GM12872 (cell line): ENCODE measurements around the gene FAM114A1.

Experiments used
- TF ChIP-seq, protein P1 (sequence below): IDR thresholded peaks from 3 replicates; pipeline ENCODE4 v1.5.1; 2011; ENCODE audit warnings: low read depth, mild to moderate bottlenecking, low read length, moderate library complexity; ENCODE audit not compliant: insufficient read depth

FAM114A1 gene

DNA sequence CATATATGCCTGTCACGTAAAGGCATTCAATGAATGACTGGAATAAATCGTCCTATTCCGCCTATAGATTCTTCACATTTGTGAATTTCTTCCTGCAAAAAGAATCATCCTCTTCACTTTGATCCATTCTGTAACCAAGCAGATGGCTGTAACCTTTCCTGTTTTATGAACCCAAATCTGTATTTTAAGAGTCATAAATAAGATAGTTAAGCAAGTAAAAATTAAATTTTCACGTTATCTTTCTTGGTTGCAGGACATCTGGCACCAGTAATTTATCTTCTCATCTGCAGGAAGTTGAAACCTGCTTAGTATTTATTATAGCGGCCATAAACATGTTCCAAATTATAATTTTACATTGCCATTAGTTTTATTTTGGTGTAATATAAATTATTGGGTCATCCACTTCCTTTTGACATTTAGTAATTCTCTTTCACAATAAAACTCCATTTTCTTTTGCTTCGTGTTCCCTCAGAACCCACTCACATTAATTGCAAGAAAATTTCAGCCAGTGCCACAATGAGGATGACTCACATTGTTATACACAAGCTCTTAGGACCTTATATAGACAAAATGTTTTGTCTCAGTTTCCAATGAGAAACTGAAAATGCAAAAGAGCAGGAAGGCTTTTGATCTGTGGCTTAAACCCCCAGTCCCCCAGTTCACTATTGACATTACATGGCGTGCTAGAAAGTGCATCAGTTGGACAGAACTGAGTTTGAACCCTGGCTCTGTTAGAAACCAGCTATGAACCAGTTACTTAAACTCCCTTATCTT is 113.5 kb downstream of the FAM114A1 start:
- TF ChIP-seq, protein P1, sequence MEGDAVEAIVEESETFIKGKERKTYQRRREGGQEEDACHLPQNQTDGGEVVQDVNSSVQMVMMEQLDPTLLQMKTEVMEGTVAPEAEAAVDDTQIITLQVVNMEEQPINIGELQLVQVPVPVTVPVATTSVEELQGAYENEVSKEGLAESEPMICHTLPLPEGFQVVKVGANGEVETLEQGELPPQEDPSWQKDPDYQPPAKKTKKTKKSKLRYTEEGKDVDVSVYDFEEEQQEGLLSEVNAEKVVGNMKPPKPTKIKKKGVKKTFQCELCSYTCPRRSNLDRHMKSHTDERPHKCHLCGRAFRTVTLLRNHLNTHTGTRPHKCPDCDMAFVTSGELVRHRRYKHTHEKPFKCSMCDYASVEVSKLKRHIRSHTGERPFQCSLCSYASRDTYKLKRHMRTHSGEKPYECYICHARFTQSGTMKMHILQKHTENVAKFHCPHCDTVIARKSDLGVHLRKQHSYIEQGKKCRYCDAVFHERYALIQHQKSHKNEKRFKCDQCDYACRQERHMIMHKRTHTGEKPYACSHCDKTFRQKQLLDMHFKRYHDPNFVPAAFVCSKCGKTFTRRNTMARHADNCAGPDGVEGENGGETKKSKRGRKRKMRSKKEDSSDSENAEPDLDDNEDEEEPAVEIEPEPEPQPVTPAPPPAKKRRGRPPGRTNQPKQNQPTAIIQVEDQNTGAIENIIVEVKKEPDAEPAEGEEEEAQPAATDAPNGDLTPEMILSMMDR = no peak

DNA sequence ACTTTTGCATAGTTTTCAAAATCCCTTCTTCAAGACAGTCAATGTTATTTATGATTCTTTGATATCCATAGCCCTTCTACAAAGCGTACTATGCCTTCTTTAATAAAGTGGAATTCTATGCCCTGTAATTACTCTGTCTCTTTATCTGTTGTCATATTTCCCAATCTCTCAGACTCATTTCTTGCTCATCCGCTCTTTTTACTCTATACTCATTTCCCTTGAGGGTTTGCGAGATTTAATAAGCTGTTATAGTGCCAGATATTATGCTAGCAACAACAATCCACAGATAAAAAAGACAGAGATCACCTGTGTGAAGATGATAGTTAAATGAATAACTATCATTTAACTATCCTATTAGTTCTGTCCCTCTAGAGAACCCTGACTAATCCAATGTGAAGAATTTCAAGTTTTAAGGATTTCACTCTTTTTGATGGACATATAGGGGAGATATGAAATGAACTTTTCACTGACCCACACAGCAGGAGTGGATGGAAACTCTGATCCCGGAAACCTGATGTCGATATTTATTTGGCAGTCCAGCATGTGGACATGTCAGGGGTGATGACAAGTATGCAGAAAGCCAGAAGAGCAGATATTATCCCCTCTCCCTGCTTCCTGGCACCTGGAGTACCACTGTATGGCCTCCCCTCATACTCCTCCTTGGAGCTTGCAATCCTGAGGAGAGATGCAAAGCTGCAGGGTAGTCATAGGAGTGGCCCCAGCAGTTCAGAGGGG is 114.9 kb downstream of the FAM114A1 start:
- TF ChIP-seq, protein P1 = no peak

DNA sequence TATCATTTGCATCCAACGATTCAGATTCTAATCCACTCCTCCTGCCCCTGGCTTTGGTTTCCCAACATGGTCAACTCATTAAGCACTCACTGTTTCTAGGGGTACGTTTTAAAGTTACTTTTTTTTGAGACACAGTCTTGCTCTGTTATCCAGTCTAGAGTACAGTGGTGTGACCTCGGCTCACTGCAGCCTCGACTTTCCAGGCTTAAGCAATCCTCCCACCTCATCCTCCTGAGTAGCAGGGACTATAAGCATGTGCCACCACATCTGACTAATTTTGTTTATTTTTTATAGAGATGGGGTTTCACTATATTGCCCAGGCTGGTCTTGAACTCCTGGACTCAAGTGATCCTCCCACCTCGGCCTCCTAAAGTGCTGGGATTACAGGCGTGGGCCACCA is 115.7 kb downstream of the FAM114A1 start:
- TF ChIP-seq, protein P1 = no peak

DNA sequence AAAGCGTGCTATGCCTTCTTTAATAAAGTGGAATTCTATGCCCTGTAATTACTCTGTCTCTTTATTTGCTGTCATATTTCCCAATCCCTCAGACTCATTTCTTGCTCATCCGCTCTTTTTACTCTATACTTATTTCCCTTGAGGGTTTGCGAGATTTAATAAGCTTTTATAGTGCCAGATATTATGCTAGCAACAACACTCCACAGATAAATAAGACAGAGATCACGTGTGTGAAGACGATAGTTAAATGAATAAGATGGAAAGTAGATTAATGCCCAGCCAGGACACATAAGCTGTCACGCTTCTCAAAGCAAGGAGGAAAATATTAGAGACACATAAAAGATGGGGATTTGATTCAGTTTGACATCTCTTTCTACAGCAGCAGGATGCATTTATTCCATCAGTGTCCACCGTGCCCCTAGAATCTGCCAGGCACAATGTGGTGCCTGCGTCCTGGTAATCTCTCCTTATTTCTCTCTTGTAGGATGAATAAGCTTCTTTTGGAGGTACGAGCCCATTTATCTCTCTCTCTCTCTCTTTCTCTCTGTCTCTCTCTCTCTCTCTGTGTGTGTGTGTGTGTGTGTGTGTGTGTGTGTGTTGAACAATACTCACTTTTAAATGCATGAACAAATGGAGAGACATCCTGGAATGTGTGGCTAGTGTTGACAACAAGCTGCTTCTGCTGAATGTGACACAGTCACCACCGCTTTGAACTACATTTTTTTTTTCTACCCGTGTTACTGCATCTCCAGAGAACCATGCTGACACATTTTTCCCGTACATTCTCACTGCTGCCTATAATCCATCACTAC is 116.4 kb downstream of the FAM114A1 start:
- TF ChIP-seq, protein P1 = no peak

DNA sequence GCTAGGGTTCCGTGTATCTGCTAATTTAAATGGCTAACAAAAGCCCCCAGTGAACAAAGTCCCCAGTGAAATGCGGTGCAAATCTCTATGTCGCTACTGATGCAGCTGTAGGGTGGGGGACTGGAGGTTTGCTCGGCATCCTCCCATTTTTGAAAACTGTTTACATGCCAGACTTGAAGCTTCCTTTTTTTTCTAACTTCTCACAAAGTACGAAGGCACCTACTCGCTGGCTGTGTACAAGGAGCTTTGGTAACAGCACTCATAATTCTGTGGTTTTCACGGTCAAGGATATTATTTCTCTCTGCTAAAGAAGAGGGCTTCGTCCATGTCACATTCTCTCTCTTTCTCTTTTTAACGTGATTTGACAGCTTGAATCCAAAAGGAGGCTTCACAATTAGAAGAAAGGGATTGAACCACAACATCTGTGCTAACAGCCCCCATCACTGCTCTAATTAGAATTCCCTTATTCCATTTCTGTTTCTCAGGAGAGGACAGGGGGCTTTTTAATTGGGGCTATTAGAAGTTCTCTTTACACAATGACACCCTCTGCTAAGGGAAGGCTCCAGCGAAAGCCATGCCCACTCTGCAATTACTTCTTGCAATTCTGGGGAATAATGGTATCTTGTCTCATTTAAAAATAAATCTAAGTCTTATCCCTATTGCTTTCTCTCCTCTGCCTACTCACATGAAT is 117.9 kb downstream of the FAM114A1 start:
- TF ChIP-seq, protein P1 = no peak

DNA sequence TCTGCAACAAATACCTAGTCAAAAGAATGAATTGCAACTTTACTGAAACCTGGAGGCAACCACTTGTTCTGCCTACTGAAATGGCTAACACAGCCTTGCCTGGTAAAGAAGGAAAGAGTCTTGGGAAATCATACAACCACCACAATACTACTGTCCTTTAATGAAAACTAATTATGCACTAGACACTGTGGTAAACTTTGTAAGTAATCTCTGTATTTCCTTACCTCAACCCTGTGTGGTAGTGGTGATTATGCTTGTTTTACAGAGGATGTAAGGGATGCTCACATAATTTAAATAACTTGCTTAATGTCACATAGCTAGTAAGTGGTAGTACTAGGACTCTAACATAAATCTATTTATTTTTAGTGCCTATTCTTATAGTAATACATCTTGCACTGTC is 119.9 kb downstream of the FAM114A1 start:
- TF ChIP-seq, protein P1 = no peak
